HepG2 (cell line): Measurements from ENCODE around the gene NEDD8. TPM values are rescaled to one million over a fixed set of nuclear protein-coding genes. Genes with fewer than 3 reads are reported as not detected.

ENCODE experiments used
- AKNA ChIP-seq: sonication (generic); formaldehyde crosslinking; IDR thresholded peaks from 2 replicates; pipeline ENCODE4 v1.4.0; 2020; ENCODE audit warnings: missing genetic modification reagents, borderline replicate concordance
- BRCA1 ChIP-seq: sonication (generic); formaldehyde crosslinking; IDR thresholded peaks from 2 replicates; pipeline ENCODE4 v1.4.0; 2020; ENCODE audit warnings: missing genetic modification reagents
- CBX2 ChIP-seq, 2 experiments: fragments of 200-600 bp in 1 of 2; sonication (generic); formaldehyde crosslinking in 1 of 2; IDR thresholded peaks; 2 replicates each; pipeline versions ENCODE4 v1.7.0 to v1.8.1; 2018 to 2022; ENCODE audit warnings: low read depth in 2 of 2, low read length in 1 of 2, mild to moderate bottlenecking in 1 of 2, missing genetic modification reagents in 1 of 2
- FOSL1 ChIP-seq: sonication (generic); formaldehyde crosslinking; IDR thresholded peaks from 2 replicates; pipeline ENCODE4 v1.9.0; 2021; ENCODE audit warnings: missing genetic modification reagents, borderline replicate concordance
- MYC ChIP-seq: sonication (generic); formaldehyde crosslinking; IDR thresholded peaks from 2 replicates; pipeline ENCODE4 v1.9.0; 2021; ENCODE audit warnings: missing genetic modification reagents, borderline replicate concordance
- NFE2 ChIP-seq: sonication (generic); formaldehyde crosslinking; IDR thresholded peaks from 2 replicates; pipeline ENCODE4 v1.4.0; 2020; ENCODE audit warnings: missing genetic modification reagents
- NFE2L1 ChIP-seq: sonication (generic); formaldehyde crosslinking; IDR thresholded peaks from 2 replicates; pipeline ENCODE4 v1.4.0; 2020; ENCODE audit warnings: missing genetic modification reagents, mild to moderate bottlenecking, borderline replicate concordance
- PHF20 ChIP-seq: sonication (generic); formaldehyde crosslinking; IDR thresholded peaks from 2 replicates; pipeline ENCODE4 v1.5.0; 2020; ENCODE audit warnings: mild to moderate bottlenecking, missing genetic modification reagents
- RCOR2 ChIP-seq: IDR thresholded peaks from 2 replicates; pipeline ENCODE4 v1.6.1; 2016; ENCODE audit warnings: missing biosample characterization, missing genetic modification reagents
- RXRB ChIP-seq: IDR thresholded peaks from 2 replicates; pipeline ENCODE4 v1.6.1; 2016; ENCODE audit warnings: borderline replicate concordance, missing genetic modification reagents, missing compliant biosample characterization
- SNAPC2 ChIP-seq: sonication (generic); formaldehyde crosslinking; IDR thresholded peaks from 2 replicates; pipeline ENCODE4 v1.8.1; 2022; ENCODE audit warnings: mild to moderate bottlenecking, missing genetic modification reagents
- SRF ChIP-seq: IDR thresholded peaks from 2 replicates; pipeline ENCODE4 v1.6.1; 2011; ENCODE audit warnings: mild to moderate bottlenecking, low read depth, low read length, moderate library complexity
- TEF ChIP-seq: sonication (generic); formaldehyde crosslinking; IDR thresholded peaks from 2 replicates; pipeline ENCODE4 v1.5.0; 2020; ENCODE audit warnings: missing genetic modification reagents
- ZBTB38 ChIP-seq: sonication (generic); formaldehyde crosslinking; IDR thresholded peaks from 2 replicates; pipeline ENCODE4 v1.5.1; 2020; ENCODE audit warnings: mild to moderate bottlenecking, missing genetic modification reagents
- ZNF44 ChIP-seq: sonication (generic); formaldehyde crosslinking; IDR thresholded peaks from 2 replicates; pipeline ENCODE4 v1.5.1; 2020; ENCODE audit warnings: mild to moderate bottlenecking, missing genetic modification reagents
- ZNF556 ChIP-seq: sonication (generic); formaldehyde crosslinking; IDR thresholded peaks from 2 replicates; pipeline ENCODE4 v1.4.0; 2020; ENCODE audit warnings: mild to moderate bottlenecking, missing genetic modification reagents, borderline replicate concordance
- ZNF564 ChIP-seq: sonication (generic); formaldehyde crosslinking; IDR thresholded peaks from 2 replicates; pipeline ENCODE4 v1.8.1; 2023; ENCODE audit warnings: mild to moderate bottlenecking, missing genetic modification reagents
- ZNF670 ChIP-seq: sonication (generic); formaldehyde crosslinking; IDR thresholded peaks from 2 replicates; pipeline ENCODE4 v1.8.0; 2022; ENCODE audit warnings: mild to moderate bottlenecking, missing genetic modification reagents, borderline replicate concordance
- ZSCAN29 ChIP-seq: sonication (generic); formaldehyde crosslinking; conservative IDR thresholded peaks from 2 replicates; pipeline ENCODE4 v1.4.0; 2020; ENCODE audit warnings: mild to moderate bottlenecking, missing genetic modification reagents
- polyA plus RNA-seq, 8 experiments: library from polyadenylated mRNA; depleted of rRNA in 3 of 8; stranded (reverse) in 7 of 8; unstranded in 1 of 8; fragments of >200 nt; fragmentation: Illumina TruSeq in 4 of 8; extraction: Trizol in 4 of 8; gene quantifications; 2 replicates each; pipeline versions ENCODE4 v1.2.1 to v1.2.3, GENCODE V29; 2011 to 2016; ENCODE audit warnings: low read depth in 4 of 8, missing spikeins in 1 of 8, mixed read lengths in 1 of 8; ENCODE audit not compliant: insufficient read depth in 1 of 8
- total RNA-seq, 5 experiments: library from RNA; depleted of rRNA; stranded (reverse); fragments of >200 nt; fragmentation: Illumina TruSeq; extraction: Trizol; gene quantifications; 2 replicates each; pipeline ENCODE4 v1.2.3, GENCODE V29; 2016; ENCODE audit warnings: low read depth in 1 of 5
- TF ChIP-seq, protein P1 (sequence below): IDR thresholded peaks from 2 replicates; pipeline ENCODE4 v1.6.1; 2016; ENCODE audit warnings: low read depth
- TF ChIP-seq, protein P2 (sequence below): sonication (generic); formaldehyde crosslinking; IDR thresholded peaks from 2 replicates; pipeline ENCODE4 v1.5.0; 2020; ENCODE audit warnings: missing genetic modification reagents

The NEDD8 gene
- total and polyA plus RNA-seq, 2 of the 13 experiments (the other 11 are each of a cell fraction or from before 2014, with no cell fraction given) = 535 to 713 TPM

DNA sequence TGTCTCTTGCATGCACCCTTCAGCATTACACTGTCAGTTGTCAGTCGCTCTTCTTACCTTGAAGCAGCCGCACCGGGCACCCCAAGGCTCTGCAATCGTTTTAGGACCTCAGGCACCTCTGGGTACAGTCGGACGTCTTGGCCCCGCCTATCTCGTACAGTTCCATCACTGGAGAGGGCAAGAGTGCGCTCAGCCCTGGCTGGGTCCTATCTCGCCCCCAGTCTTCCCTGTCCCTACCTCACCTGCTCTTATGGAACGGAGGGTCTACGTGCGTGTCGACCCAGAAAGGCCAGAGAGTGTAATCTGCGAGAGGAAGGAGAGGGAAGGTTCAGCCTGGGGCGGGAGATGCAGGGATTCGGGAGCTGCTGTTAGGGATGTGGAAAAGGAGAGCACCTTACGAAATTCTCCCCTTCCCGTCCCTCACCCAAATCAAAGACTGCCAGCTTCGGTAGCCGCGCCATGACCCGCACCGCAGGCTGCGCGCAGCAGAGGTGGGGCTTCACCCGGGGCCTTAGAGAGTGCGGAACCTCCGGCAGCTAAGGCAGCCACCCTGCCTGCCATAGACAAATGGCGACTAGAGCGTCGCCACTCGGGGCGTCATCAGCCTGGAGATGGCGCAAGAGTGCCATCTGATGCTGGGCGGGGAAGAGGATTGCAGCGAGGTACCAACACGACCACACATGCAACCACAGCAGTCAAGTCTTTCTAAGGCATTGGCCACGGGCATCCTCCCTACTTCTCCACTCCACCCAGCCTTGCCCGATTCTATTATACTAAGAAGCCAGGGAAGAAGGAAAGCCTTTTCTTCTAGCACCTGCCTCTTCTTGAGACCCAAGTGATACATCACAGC lies 16.4 kb downstream of the NEDD8 start, which contains the start of gene MDP1 (continued):
- TF ChIP-seq AKNA (CRISPR knock-in tag) (no peak), RXRB (peak; percentile 91), CBX2 (IDR thresholded peaks at IDR 0.05; ENCODE audit: low read depth, low read length) (no peak), CBX2 (CRISPR knock-in tag; IDR thresholded peaks at IDR 0.05; ENCODE audit: low read depth) (no peak), NFE2 (CRISPR knock-in tag) (no peak; the same call in 1 of the 2 replicates), NFE2L1 (CRISPR knock-in tag) (peak; percentile 91), SRF (peak; percentile 13; the same call in 1 of the 2 replicates), MYC (CRISPR knock-in tag) (peak; percentile 98), ZNF564 (CRISPR knock-in tag) (no peak), SNAPC2 (CRISPR knock-in tag) (peak; percentile 97), ZSCAN29 (CRISPR knock-in tag) (peak; percentile 96; the same call in 1 of the 2 replicates), ZBTB38 (CRISPR knock-in tag) (peak; percentile 97), TEF (peak; percentile 71), ZNF44 (CRISPR knock-in tag) (no peak), RCOR2 (peak; percentile 60; the same call in 1 of the 2 replicates), ZNF670 (no peak), BRCA1 (peak; percentile 99), FOSL1 (CRISPR knock-in tag) (peak; percentile 59; the same call in 1 of the 2 replicates), PHF20 (CRISPR knock-in tag) (no peak), ZNF556 (peak; percentile 99)
- TF ChIP-seq, protein P1, sequence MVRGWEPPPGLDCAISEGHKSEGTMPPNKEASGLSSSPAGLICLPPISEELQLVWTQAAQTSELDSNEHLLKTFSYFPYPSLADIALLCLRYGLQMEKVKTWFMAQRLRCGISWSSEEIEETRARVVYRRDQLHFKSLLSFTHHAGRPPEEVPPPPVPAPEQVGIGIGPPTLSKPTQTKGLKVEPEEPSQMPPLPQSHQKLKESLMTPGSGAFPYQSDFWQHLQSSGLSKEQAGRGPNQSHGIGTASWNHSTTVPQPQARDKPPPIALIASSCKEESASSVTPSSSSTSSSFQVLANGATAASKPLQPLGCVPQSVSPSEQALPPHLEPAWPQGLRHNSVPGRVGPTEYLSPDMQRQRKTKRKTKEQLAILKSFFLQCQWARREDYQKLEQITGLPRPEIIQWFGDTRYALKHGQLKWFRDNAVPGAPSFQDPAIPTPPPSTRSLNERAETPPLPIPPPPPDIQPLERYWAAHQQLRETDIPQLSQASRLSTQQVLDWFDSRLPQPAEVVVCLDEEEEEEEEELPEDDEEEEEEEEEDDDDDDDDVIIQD (CRISPR knock-in tag) = peak; percentile 100
- TF ChIP-seq, protein P2, sequence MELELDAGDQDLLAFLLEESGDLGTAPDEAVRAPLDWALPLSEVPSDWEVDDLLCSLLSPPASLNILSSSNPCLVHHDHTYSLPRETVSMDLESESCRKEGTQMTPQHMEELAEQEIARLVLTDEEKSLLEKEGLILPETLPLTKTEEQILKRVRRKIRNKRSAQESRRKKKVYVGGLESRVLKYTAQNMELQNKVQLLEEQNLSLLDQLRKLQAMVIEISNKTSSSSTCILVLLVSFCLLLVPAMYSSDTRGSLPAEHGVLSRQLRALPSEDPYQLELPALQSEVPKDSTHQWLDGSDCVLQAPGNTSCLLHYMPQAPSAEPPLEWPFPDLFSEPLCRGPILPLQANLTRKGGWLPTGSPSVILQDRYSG = no peak
